Measurements from ENCODE around the gene WDR38.
A peak's percentile ranks its signal among the peaks of the same experiment; 100 is the strongest.

WDR38 gene

GRCh38 chr9:124861342-124862229, 8.3 kb downstream of the WDR38 start, which contains the start of the genes ARPC5L and RPL35:
Gene ARPC5L, plus strand, starts transcription at chr9:124862130. Its CDS starts 7,161 bp downstream, at chr9:124869291.
Gene RPL35, minus strand, starts transcription at chr9:124861957. Its CDS starts 45 bp downstream, at chr9:124861912.
- H3K4me1 Mint-ChIP-seq, result peaks cover 48% of the 10 kb centered on the region
- no peaks in the 10 kb centered on the region for H3K27me3 Mint-ChIP-seq
- ATAC-seq (peak; percentile 97), DNase-seq (peak; percentile 95 to 96)
- peak within 1 kb of the TSS; percentile 83 to 94 for H3K4me3 Mint-ChIP-seq
- peak within 1 kb of the TSS; percentile 97 to 99 for H3K27ac Mint-ChIP-seq
- H3K9me3 Mint-ChIP-seq, result no peaks in the 10 kb centered on the region

GRCh38 chr9:124863371-124863871, 10.2 kb downstream of the WDR38 start:
- no peak overlapping the region for H3K27ac Mint-ChIP-seq

GRCh38 chr9:124868511-124869465, 15.5 kb downstream of the WDR38 start:
- peak overlapping the region; percentile 92 to 99 for H3K4me3 Mint-ChIP-seq
- H3K4me1 Mint-ChIP-seq, result peaks cover 59% of the 10 kb centered on the region
- no peaks in the 10 kb centered on the region for H3K27me3 Mint-ChIP-seq
- ATAC-seq (peak; percentile 71), DNase-seq (peak; percentile 93)
- H3K9me3 Mint-ChIP-seq, result no peaks in the 10 kb centered on the region
- peak overlapping the region; percentile 99 for H3K27ac Mint-ChIP-seq

More at GRCh38 chr9:124863371-124863871, 10.2 kb downstream of the WDR38 start:
- ATAC-seq, result no peak
- DNase-seq, result no peak
- H3K4me1 Mint-ChIP-seq, result peaks cover 47% of the 10 kb centered on the region
- no peaks in the 10 kb centered on the region for H3K9me3 Mint-ChIP-seq
- no peaks in the 10 kb centered on the region for H3K27me3 Mint-ChIP-seq
- H3K4me3 Mint-ChIP-seq, result peak overlapping the region in 1 of 2 donors; percentile 47

- ATAC-seq (peak; percentile 25), DNase-seq (peak in 1 of 2 donors; percentile 62)
- Mint-ChIP-seq H3K4me1 (peaks cover 64% of the 10 kb centered on the region), H3K9me3 (no peaks in the 10 kb centered on the region), H3K4me3 (peak overlapping the region; percentile 92 to 99), H3K27me3 (no peaks in the 10 kb centered on the region), H3K27ac (peak overlapping the region; percentile 98 to 99)
Observed at GRCh38 chr9:124869466-124869985, 16.3 kb downstream of the WDR38 start.

- Mint-ChIP-seq H3K27ac (peak overlapping the region; percentile 98 to 99), H3K9me3 (no peaks in the 10 kb centered on the region), H3K4me1 (peaks cover 70% of the 10 kb centered on the region), H3K4me3 (peak overlapping the region; percentile 92 to 99), H3K27me3 (no peaks in the 10 kb centered on the region)
- peak; percentile 86 for ATAC-seq
- DNase-seq, result peak; percentile 85 to 95
Observed at GRCh38 chr9:124869986-124870560, 16.8 kb downstream of the WDR38 start.

GRCh38 chr9:124870723-124871122, 17.5 kb downstream of the WDR38 start:
- Mint-ChIP-seq H3K27ac (peak overlapping the region; percentile 98 to 99), H3K9me3 (no peaks in the 10 kb centered on the region), H3K27me3 (no peaks in the 10 kb centered on the region), H3K4me1 (peaks cover 76% of the 10 kb centered on the region), H3K4me3 (peak overlapping the region; percentile 92 to 99)
- peak; percentile 3 for ATAC-seq
- DNase-seq, result peak in 1 of 2 donors; percentile 38

- Mint-ChIP-seq H3K27ac (peak overlapping the region; percentile 98 to 99), H3K27me3 (no peaks in the 10 kb centered on the region), H3K9me3 (no peaks in the 10 kb centered on the region), H3K4me1 (peaks cover 77% of the 10 kb centered on the region), H3K4me3 (peak overlapping the region; percentile 92 to 99)
- no peak for ATAC-seq
- DNase-seq, result no peak
Observed at GRCh38 chr9:124871156-124871561, 17.9 kb downstream of the WDR38 start.

- Mint-ChIP-seq H3K27ac (peak overlapping the region in 1 of 2 donors; percentile 92), H3K9me3 (no peaks in the 10 kb centered on the region), H3K4me3 (peak overlapping the region; percentile 92 to 99), H3K4me1 (peaks cover 63% of the 10 kb centered on the region), H3K27me3 (no peaks in the 10 kb centered on the region)
- no peak for ATAC-seq
- no peak for DNase-seq
Observed at GRCh38 chr9:124873664-124874063, 20.4 kb downstream of the WDR38 start.

- Mint-ChIP-seq H3K9me3 (no peaks in the 10 kb centered on the region), H3K4me1 (peaks cover 57% of the 10 kb centered on the region), H3K27ac (peak overlapping the region in 1 of 2 donors; percentile 59), H3K4me3 (no peak overlapping the region), H3K27me3 (no peaks in the 10 kb centered on the region)
- ATAC-seq (no peak), DNase-seq (no peak)
Observed at GRCh38 chr9:124875501-124875900, 22.2 kb downstream of the WDR38 start.

- Mint-ChIP-seq H3K27me3 (no peaks in the 10 kb centered on the region), H3K27ac (no peak overlapping the region), H3K9me3 (no peaks in the 10 kb centered on the region), H3K4me1 (peaks cover 40% of the 10 kb centered on the region), H3K4me3 (no peak overlapping the region)
- ATAC-seq (no peak), DNase-seq (no peak)
Observed at GRCh38 chr9:124877021-124877782, 23.9 kb downstream of the WDR38 start.

- peaks cover 32% of the 10 kb centered on the region for H3K4me1 Mint-ChIP-seq
- no peak for DNase-seq
- no peak overlapping the region for H3K27ac Mint-ChIP-seq
- ATAC-seq, result no peak
- H3K9me3 Mint-ChIP-seq, result no peaks in the 10 kb centered on the region
- no peak overlapping the region for H3K4me3 Mint-ChIP-seq
- H3K27me3 Mint-ChIP-seq, result no peaks in the 10 kb centered on the region
Observed at GRCh38 chr9:124878021-124878420, 24.8 kb downstream of the WDR38 start.

- DNase-seq (no peak), ATAC-seq (no peak)
- H3K27me3 Mint-ChIP-seq, result no peaks in the 10 kb centered on the region
- H3K9me3 Mint-ChIP-seq, result no peaks in the 10 kb centered on the region
- H3K27ac Mint-ChIP-seq, result peak overlapping the region in 1 of 2 donors; percentile 44
- no peak overlapping the region for H3K4me3 Mint-ChIP-seq
- H3K4me1 Mint-ChIP-seq, result peaks cover 27% of the 10 kb centered on the region
Observed at GRCh38 chr9:124878518-124878917, 25.3 kb downstream of the WDR38 start.

- H3K27me3 Mint-ChIP-seq, result no peaks in the 10 kb centered on the region
- peaks cover 20% of the 10 kb centered on the region for H3K4me1 Mint-ChIP-seq
- no peaks in the 10 kb centered on the region for H3K9me3 Mint-ChIP-seq
- H3K27ac Mint-ChIP-seq, result no peak overlapping the region
- DNase-seq, result no peak
- no peak for ATAC-seq
- H3K4me3 Mint-ChIP-seq, result no peak overlapping the region
Observed at GRCh38 chr9:124879226-124879625, 26.0 kb downstream of the WDR38 start.

- Mint-ChIP-seq H3K4me1 (peaks cover 9% of the 10 kb centered on the region), H3K27ac (no peak overlapping the region), H3K9me3 (no peaks in the 10 kb centered on the region), H3K4me3 (no peak overlapping the region), H3K27me3 (no peaks in the 10 kb centered on the region)
- DNase-seq (no peak), ATAC-seq (no peak)
Observed at GRCh38 chr9:124880501-124880900, 27.2 kb downstream of the WDR38 start.

Data from stimulated activated naive CD8-positive, alpha-beta T cell treated with anti-CD3 and anti-CD28 coated beads, Interleukin-15, amount 100 ng/mL, for 72 hours (primary cell).